ENCODE data around the gene MB21D2. TPM values are rescaled to one million over a fixed set of nuclear protein-coding genes. Genes with fewer than 3 reads are reported as not detected.

MB21D2 gene
- total RNA-seq, 2 donors from 2014 or later: 10.1 to 12.3 TPM

- ATAC-seq (no peak), DNase-seq (no peak)
- Mint-ChIP-seq H3K4me3 (no peak overlapping the region), H3K36me3 (ENCODE audit: low read depth) (peaks cover 2% of the 10 kb centered on the region), H3K4me1 (peaks cover 34% of the 10 kb centered on the region), H3K27me3 (no peaks in the 10 kb centered on the region), H3K27ac (no peak overlapping the region)
- no peaks in the 10 kb centered on the region for H3K9me3 ChIP-seq (ENCODE audit: control insufficient read depth, low read length, poor library complexity, severe bottlenecking)
Measured at GRCh38 chr3:192843119-192843518, 74.5 kb downstream of the MB21D2 start.

DNA sequence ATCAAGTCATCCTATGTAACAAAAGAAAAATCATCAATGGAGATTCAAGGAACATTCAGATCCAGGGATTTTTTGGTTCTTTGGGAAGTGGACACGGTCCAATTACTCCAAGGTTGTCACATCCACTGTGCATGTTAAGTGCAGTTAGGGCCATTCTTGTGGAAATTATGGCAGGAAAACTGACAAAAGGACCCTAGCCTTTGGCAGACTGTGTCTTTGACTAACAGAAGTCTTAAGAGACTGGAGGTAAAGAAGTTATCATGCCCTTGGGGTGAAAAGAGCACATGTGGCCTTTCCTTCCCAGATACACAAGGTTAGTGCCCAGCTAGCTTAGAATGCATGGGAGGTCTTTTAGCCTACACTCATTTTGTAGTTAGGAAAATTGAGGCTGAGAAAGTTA is 74.9 kb downstream of the MB21D2 start:
- H3K9me3 ChIP-seq (ENCODE audit: control insufficient read depth, low read length, poor library complexity, severe bottlenecking): no peaks in the 10 kb centered on the region
- DNase-seq: no peak
- Mint-ChIP-seq H3K36me3 (ENCODE audit: low read depth) (peaks cover 2% of the 10 kb centered on the region), H3K27ac (no peak overlapping the region), H3K4me1 (peaks cover 37% of the 10 kb centered on the region), H3K4me3 (no peak overlapping the region), H3K27me3 (no peaks in the 10 kb centered on the region)
- ATAC-seq: no peak

DNA sequence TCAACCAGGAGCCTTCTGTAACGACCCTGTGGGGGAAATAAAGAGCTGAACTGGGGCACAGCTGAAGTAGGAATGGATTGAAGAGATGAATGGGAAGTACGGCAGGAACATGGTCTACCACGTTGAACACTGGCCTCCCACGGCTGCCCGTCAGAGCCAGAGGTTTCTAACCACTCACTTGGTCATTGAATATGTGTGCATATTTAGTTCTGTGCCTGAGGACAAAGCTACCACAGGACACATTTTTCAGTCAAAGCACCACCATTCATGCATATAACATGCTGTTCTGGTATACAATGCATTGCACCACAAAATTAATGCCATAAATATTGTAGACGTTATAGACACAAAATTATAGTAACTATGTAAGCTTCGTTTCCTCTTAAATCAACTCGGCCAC is 75.5 kb downstream of the MB21D2 start:
- DNase-seq (no peak), ATAC-seq (no peak)
- H3K27ac Mint-ChIP-seq: peak overlapping the region; percentile 1
- no peaks in the 10 kb centered on the region for H3K9me3 ChIP-seq (ENCODE audit: control insufficient read depth, low read length, poor library complexity, severe bottlenecking)
- H3K4me1 Mint-ChIP-seq: peaks cover 36% of the 10 kb centered on the region
- H3K4me3 Mint-ChIP-seq: no peak overlapping the region
- H3K36me3 Mint-ChIP-seq (ENCODE audit: low read depth): peaks cover 2% of the 10 kb centered on the region
- no peaks in the 10 kb centered on the region for H3K27me3 Mint-ChIP-seq

- Mint-ChIP-seq H3K4me1 (peaks cover 32% of the 10 kb centered on the region), H3K36me3 (ENCODE audit: low read depth) (peaks cover 2% of the 10 kb centered on the region), H3K27ac (no peak overlapping the region), H3K4me3 (no peak overlapping the region), H3K27me3 (no peaks in the 10 kb centered on the region)
- no peaks in the 10 kb centered on the region for H3K9me3 ChIP-seq (ENCODE audit: control insufficient read depth, low read length, poor library complexity, severe bottlenecking)
- ATAC-seq (no peak), DNase-seq (no peak)
Measured at GRCh38 chr3:192841428-192841827, 76.2 kb downstream of the MB21D2 start.

GRCh38 chr3:192840143-192840836 is 77.4 kb downstream of the MB21D2 start:
- Mint-ChIP-seq H3K27me3 (no peaks in the 10 kb centered on the region), H3K36me3 (ENCODE audit: low read depth) (peaks cover 2% of the 10 kb centered on the region), H3K27ac (no peak overlapping the region), H3K4me3 (no peak overlapping the region), H3K4me1 (peaks cover 31% of the 10 kb centered on the region)
- H3K9me3 ChIP-seq (ENCODE audit: control insufficient read depth, low read length, poor library complexity, severe bottlenecking): no peaks in the 10 kb centered on the region
- DNase-seq: no peak
- ATAC-seq: no peak

- no peaks in the 10 kb centered on the region for H3K27me3 Mint-ChIP-seq
- no peak for DNase-seq
- peaks cover 29% of the 10 kb centered on the region for H3K4me1 Mint-ChIP-seq
- no peak overlapping the region for H3K27ac Mint-ChIP-seq
- no peaks in the 10 kb centered on the region for H3K9me3 ChIP-seq (ENCODE audit: control insufficient read depth, low read length, poor library complexity, severe bottlenecking)
- no peak for ATAC-seq
- H3K36me3 Mint-ChIP-seq (ENCODE audit: low read depth): no peaks in the 10 kb centered on the region
- no peak overlapping the region for H3K4me3 Mint-ChIP-seq
Measured at GRCh38 chr3:192835818-192836815, 81.5 kb downstream of the MB21D2 start.

GRCh38 chr3:192834428-192834827 is 83.2 kb downstream of the MB21D2 start:
- H3K9me3 ChIP-seq (ENCODE audit: control insufficient read depth, low read length, poor library complexity, severe bottlenecking): no peaks in the 10 kb centered on the region
- Mint-ChIP-seq H3K4me3 (no peak overlapping the region), H3K27ac (no peak overlapping the region), H3K4me1 (peaks cover 30% of the 10 kb centered on the region), H3K36me3 (ENCODE audit: low read depth) (no peaks in the 10 kb centered on the region), H3K27me3 (no peaks in the 10 kb centered on the region)
- DNase-seq (no peak), ATAC-seq (no peak)

DNA sequence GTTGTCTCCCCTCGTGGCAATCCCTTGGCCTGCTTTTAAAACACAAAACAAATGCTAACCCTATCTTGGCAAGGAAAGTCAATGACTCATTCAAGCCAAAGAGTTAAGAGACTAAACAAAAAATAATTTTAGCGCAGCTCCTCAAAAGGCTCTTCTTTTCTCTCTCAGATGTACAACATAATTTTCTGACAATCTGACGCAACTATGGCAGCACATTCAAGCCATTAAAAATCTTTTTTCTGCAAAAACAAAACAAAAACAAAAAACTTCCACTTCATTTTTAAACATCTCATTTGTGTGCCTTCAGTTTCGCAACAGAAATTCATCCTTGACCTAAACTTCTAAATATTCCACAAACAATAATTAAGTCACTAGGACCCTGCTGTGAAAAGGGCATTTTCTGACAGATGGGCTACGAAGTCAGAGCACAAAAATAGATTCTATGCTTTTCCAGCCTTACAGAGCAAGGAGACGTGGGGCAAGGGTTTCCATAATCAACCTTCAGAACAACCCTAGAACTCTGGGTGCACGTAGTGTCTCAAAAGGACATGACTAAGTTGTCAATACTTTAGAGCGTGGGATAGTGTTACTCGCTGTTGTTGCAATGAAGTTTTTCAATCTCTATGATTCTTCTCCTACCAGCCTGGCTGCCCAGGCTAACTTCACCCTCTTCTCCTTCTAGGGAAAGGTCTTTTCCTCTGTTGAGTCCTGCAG is 84.3 kb downstream of the MB21D2 start:
- H3K36me3 Mint-ChIP-seq (ENCODE audit: low read depth): no peaks in the 10 kb centered on the region
- H3K27me3 Mint-ChIP-seq: no peaks in the 10 kb centered on the region
- H3K4me1 Mint-ChIP-seq: peaks cover 30% of the 10 kb centered on the region
- no peaks in the 10 kb centered on the region for H3K9me3 ChIP-seq (ENCODE audit: control insufficient read depth, low read length, poor library complexity, severe bottlenecking)
- H3K4me3 Mint-ChIP-seq: no peak overlapping the region
- DNase-seq (no peak), ATAC-seq (no peak)
- H3K27ac Mint-ChIP-seq: no peak overlapping the region

DNA sequence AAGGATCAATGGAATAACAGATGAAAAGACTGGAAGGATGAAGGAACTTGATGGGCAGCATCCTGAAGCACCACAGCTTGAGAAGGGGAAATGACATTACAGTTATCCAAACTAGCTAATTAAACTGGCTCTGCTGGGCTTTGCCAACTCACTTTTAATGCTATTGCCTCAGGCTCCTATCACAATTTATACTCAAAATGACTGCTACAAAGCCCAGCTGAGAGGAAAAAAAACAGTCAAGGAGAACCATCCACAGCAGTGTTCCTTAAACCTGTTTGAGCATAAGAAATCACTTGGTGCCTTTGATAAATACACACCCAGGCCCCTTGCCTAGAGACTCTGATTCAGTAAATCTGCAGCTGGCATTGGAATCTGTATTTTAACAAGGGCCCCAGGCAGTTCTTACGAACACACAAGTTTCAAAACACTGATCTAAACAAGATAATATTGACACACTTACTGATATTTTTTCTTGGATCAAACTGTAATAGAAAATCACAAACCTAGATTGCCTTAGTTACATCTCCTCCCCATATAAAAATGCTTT is 85.8 kb downstream of the MB21D2 start:
- H3K27ac Mint-ChIP-seq: peak overlapping the region; percentile 66
- no peaks in the 10 kb centered on the region for H3K9me3 ChIP-seq (ENCODE audit: control insufficient read depth, low read length, poor library complexity, severe bottlenecking)
- H3K4me1 Mint-ChIP-seq: peaks cover 19% of the 10 kb centered on the region
- ATAC-seq (no peak), DNase-seq (no peak)
- H3K36me3 Mint-ChIP-seq (ENCODE audit: low read depth): no peaks in the 10 kb centered on the region
- no peaks in the 10 kb centered on the region for H3K27me3 Mint-ChIP-seq
- no peak overlapping the region for H3K4me3 Mint-ChIP-seq

GRCh38 chr3:192831111-192831644 is 86.5 kb downstream of the MB21D2 start:
- no peaks in the 10 kb centered on the region for H3K9me3 ChIP-seq (ENCODE audit: control insufficient read depth, low read length, poor library complexity, severe bottlenecking)
- Mint-ChIP-seq H3K36me3 (ENCODE audit: low read depth) (no peaks in the 10 kb centered on the region), H3K4me1 (peaks cover 21% of the 10 kb centered on the region), H3K27ac (no peak overlapping the region), H3K27me3 (no peaks in the 10 kb centered on the region), H3K4me3 (no peak overlapping the region)
- no peak for DNase-seq
- no peak for ATAC-seq

- no peaks in the 10 kb centered on the region for H3K9me3 ChIP-seq (ENCODE audit: control insufficient read depth, low read length, poor library complexity, severe bottlenecking)
- no peak overlapping the region for H3K27ac Mint-ChIP-seq
- ATAC-seq (no peak), DNase-seq (no peak)
- no peaks in the 10 kb centered on the region for H3K36me3 Mint-ChIP-seq (ENCODE audit: low read depth)
- no peak overlapping the region for H3K4me3 Mint-ChIP-seq
- H3K27me3 Mint-ChIP-seq: no peaks in the 10 kb centered on the region
- H3K4me1 Mint-ChIP-seq: peaks cover 20% of the 10 kb centered on the region
Measured at GRCh38 chr3:192830291-192831110, 87.2 kb downstream of the MB21D2 start.

GRCh38 chr3:192827863-192828594 is 89.6 kb downstream of the MB21D2 start:
- H3K9me3 ChIP-seq (ENCODE audit: control insufficient read depth, low read length, poor library complexity, severe bottlenecking): no peaks in the 10 kb centered on the region
- ATAC-seq: no peak

More at GRCh38 chr3:192827863-192828594, 89.6 kb downstream of the MB21D2 start:
- Mint-ChIP-seq H3K4me3 (no peak overlapping the region), H3K27me3 (no peaks in the 10 kb centered on the region), H3K27ac (no peak overlapping the region), H3K36me3 (ENCODE audit: low read depth) (no peaks in the 10 kb centered on the region), H3K4me1 (peaks cover 12% of the 10 kb centered on the region)
- no peak for DNase-seq
